HG02840 (cell line): ENCODE results near the gene TTC22.

Experiments used
- ATAC-seq: cut with Tn5 transposase; IDR thresholded peaks from one replicate; pipeline ENCODE4 v1.9.1; 2021; ENCODE audit warnings: mild to moderate bottlenecking, moderate library complexity, moderate number of reproducible peaks; ENCODE audit not compliant: unreplicated experiment, low FRiP score

The TTC22 gene

GRCh38 chr1:54810153-54810942, 9.2 kb upstream of the TTC22 start:
- no peak for ATAC-seq

- ATAC-seq: no peak
These were observed 8.5 kb upstream of the TTC22 start for GRCh38 chr1:54809496-54810074.

GRCh38 chr1:54808443-54809207, 7.5 kb upstream of the TTC22 start:
- no peak for ATAC-seq

- no peak for ATAC-seq
These were observed 6.6 kb upstream of the TTC22 start for GRCh38 chr1:54807756-54808155.

GRCh38 chr1:54806931-54807611, 5.9 kb upstream of the TTC22 start:
- ATAC-seq: no peak

GRCh38 chr1:54805981-54806381, 4.9 kb upstream of the TTC22 start:
- ATAC-seq: no peak

GRCh38 chr1:54805466-54805865, 4.3 kb upstream of the TTC22 start:
- ATAC-seq: no peak

- ATAC-seq: no peak
These were observed 3.5 kb upstream of the TTC22 start for GRCh38 chr1:54804471-54805132.

- ATAC-seq: no peak
These were observed 2.8 kb upstream of the TTC22 start for GRCh38 chr1:54803761-54804470.

- ATAC-seq: no peak
These were observed 853 bp downstream of the TTC22 start for GRCh38 chr1:54800041-54800898.

- ATAC-seq: no peak
These were observed 2.1 kb downstream of the TTC22 start for GRCh38 chr1:54798769-54799641.

GRCh38 chr1:54798206-54798605, 2.9 kb downstream of the TTC22 start:
- no peak for ATAC-seq

GRCh38 chr1:54796902-54797301, 4.2 kb downstream of the TTC22 start:
- ATAC-seq: no peak

- no peak for ATAC-seq
These were observed 5.2 kb downstream of the TTC22 start for GRCh38 chr1:54795841-54796468.

- no peak for ATAC-seq
These were observed 5.8 kb downstream of the TTC22 start for GRCh38 chr1:54795356-54795665.

GRCh38 chr1:54794451-54795355, 6.4 kb downstream of the TTC22 start:
- no peak for ATAC-seq
